Measurements from ENCODE around the gene TMEM106A. TPM values are rescaled to one million over a fixed set of nuclear protein-coding genes. Genes with fewer than 3 reads are reported as not detected.

Gene TMEM106A
- total and polyA plus RNA-seq, 9 of the 15 experiments (the other 6 are each of a cell fraction or from before 2014, with no cell fraction given), result 0.03 to 0.29 (median 0.15) TPM

DNA sequence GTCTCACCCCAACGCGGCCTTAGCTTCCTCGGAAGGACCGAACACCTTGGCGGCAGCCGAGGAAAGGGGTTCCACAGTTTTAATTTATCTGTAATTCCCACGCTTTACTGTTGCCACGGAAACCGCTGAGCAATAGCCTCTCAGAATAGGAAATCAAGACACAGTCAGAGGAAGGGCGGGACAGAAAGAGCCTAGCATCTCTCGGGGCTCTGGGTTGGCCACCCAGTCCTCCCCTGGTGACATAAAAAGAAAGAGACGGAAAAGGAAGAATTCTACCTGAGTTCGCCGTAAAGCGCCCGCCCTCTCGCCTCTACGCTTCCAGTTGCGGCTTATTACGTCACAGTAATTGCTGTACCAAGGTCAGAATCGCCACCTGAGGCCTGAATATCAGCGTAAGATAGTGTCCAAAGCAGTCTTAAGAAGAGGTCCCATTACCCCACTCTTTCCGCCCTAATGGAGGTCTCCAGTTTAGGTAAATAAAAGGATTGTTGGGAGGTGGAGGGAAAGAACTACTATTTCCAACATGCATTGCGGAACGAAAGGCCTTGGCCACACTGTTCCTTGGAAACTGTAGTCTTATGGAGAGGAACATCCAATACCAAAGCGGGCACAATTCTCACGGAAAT, 41.4 kb upstream of the TMEM106A start (continued):
- TF ChIP-seq ZNF740 (CRISPR knock-in tag; IDR thresholded peaks at IDR 0.05) (no peak), ZNF740 (tag; IDR thresholded peaks at IDR 0.05) (no peak), ATF4 (CRISPR knock-in tag; IDR thresholded peaks at IDR 0.05) (peak; percentile 53; the same call in 1 of the 2 replicates), EHMT2 (IDR thresholded peaks at IDR 0.05) (no peak), HNRNPH1 (optimal IDR thresholded peaks at IDR 0.05; ENCODE audit: low read depth, low read length) (no peak), ZBTB11 (CRISPR knock-in tag; IDR thresholded peaks at IDR 0.05) (peak in 1 of 3 experiments; percentile 81; a peak in 2 of 6 replicates), FOS (IDR thresholded peaks at IDR 0.05; ENCODE audit: extremely low read depth, insufficient read length) (peak; percentile 64), MTA1 (IDR thresholded peaks at IDR 0.05; ENCODE audit: borderline replicate concordance) (peak; percentile 98), NEUROD1 (IDR thresholded peaks at IDR 0.05; ENCODE audit: borderline replicate concordance, low read depth, low read length, partially characterized antibody) (no peak), ZNF121 (CRISPR knock-in tag; conservative IDR thresholded peaks at IDR 0.05) (no peak), ZNF696 (CRISPR knock-in tag; conservative IDR thresholded peaks at IDR 0.05) (no peak), ZFP1 (CRISPR knock-in tag; IDR thresholded peaks at IDR 0.05) (no peak)
- TF ChIP-seq, protein P1, sequence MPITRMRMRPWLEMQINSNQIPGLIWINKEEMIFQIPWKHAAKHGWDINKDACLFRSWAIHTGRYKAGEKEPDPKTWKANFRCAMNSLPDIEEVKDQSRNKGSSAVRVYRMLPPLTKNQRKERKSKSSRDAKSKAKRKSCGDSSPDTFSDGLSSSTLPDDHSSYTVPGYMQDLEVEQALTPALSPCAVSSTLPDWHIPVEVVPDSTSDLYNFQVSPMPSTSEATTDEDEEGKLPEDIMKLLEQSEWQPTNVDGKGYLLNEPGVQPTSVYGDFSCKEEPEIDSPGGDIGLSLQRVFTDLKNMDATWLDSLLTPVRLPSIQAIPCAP (CRISPR knock-in tag; IDR thresholded peaks at IDR 0.05; ENCODE audit: borderline replicate concordance), result no peak
- TF ChIP-seq, protein P2, sequence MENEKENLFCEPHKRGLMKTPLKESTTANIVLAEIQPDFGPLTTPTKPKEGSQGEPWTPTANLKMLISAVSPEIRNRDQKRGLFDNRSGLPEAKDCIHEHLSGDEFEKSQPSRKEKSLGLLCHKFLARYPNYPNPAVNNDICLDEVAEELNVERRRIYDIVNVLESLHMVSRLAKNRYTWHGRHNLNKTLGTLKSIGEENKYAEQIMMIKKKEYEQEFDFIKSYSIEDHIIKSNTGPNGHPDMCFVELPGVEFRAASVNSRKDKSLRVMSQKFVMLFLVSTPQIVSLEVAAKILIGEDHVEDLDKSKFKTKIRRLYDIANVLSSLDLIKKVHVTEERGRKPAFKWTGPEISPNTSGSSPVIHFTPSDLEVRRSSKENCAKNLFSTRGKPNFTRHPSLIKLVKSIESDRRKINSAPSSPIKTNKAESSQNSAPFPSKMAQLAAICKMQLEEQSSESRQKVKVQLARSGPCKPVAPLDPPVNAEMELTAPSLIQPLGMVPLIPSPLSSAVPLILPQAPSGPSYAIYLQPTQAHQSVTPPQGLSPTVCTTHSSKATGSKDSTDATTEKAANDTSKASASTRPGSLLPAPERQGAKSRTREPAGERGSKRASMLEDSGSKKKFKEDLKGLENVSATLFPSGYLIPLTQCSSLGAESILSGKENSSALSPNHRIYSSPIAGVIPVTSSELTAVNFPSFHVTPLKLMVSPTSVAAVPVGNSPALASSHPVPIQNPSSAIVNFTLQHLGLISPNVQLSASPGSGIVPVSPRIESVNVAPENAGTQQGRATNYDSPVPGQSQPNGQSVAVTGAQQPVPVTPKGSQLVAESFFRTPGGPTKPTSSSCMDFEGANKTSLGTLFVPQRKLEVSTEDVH (IDR thresholded peaks at IDR 0.05; ENCODE audit: low read depth, partially characterized antibody), result peak; percentile 90
- TF ChIP-seq, protein P3, sequence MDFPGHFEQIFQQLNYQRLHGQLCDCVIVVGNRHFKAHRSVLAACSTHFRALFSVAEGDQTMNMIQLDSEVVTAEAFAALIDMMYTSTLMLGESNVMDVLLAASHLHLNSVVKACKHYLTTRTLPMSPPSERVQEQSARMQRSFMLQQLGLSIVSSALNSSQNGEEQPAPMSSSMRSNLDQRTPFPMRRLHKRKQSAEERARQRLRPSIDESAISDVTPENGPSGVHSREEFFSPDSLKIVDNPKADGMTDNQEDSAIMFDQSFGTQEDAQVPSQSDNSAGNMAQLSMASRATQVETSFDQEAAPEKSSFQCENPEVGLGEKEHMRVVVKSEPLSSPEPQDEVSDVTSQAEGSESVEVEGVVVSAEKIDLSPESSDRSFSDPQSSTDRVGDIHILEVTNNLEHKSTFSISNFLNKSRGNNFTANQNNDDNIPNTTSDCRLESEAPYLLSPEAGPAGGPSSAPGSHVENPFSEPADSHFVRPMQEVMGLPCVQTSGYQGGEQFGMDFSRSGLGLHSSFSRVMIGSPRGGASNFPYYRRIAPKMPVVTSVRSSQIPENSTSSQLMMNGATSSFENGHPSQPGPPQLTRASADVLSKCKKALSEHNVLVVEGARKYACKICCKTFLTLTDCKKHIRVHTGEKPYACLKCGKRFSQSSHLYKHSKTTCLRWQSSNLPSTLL (IDR thresholded peaks at IDR 0.05), result no peak

Measured in K562 (cell line).